ENCODE data around the gene DTNBP1. TPM values are rescaled to one million over a fixed set of nuclear protein-coding genes. Genes with fewer than 3 reads are reported as not detected.

The DTNBP1 gene
- total and polyA plus RNA-seq, 2 donors (not counting 3 experiments of a cell fraction or from before 2014, with no cell fraction given): 24.3 to 28.9 TPM

GRCh38 chr6:15493437-15494168 lies 169.2 kb downstream of the DTNBP1 start:
- ChIA-PET POLR2A (no interaction called here), CTCF (no interaction called here)
- dilution Hi-C loops (cut with MboI; ENCODE audit: extremely low pct_ligation_motif_present, low sequenced_read_pairs) (no loop called here), intact Hi-C loops (cut with micrococcal nuclease) (loop anchor here (1.0 kb wide), 1 partner anchor 248 kb away; no protein-coding TSS in a partner anchor)
- DNase-seq (ENCODE audit: low read depth, low spot score) (no peak), FAIRE-seq (no peak)
- no peaks in the 10 kb centered on the region for H3K79me2 ChIP-seq (ENCODE audit: control insufficient read depth, insufficient read depth, low read length)
- H3K4me3 ChIP-seq (replicated peaks in 1 of 3; ENCODE audit: insufficient read depth in 1 of 3, low read depth in 1 of 3, low read length in 3 of 3): no peak overlapping the region
- no peak overlapping the region for H3K27ac ChIP-seq (ENCODE audit: insufficient read depth, low read depth, low read length)
- BruUV-seq (replicated peaks): no TSS peak
- no peaks in the 10 kb centered on the region for H3K27me3 ChIP-seq (ENCODE audit: control insufficient read depth in 2 of 2, insufficient read depth in 2 of 2, low read length in 2 of 2)
- H2AFZ ChIP-seq (ENCODE audit: low read depth, low read length): no peak overlapping the region
- no peaks in the 10 kb centered on the region for H3K9me3 ChIP-seq (replicated peaks; ENCODE audit: control insufficient read depth, insufficient read depth, low read length)
- H4K20me1 ChIP-seq (replicated peaks; ENCODE audit: control insufficient read depth, extremely low read depth, insufficient read depth, low read length): no peaks in the 10 kb centered on the region
- no peaks in the 10 kb centered on the region for H3K9me1 ChIP-seq (replicated peaks; ENCODE audit: control insufficient read depth, extremely low read depth, insufficient read depth, low read length)
- TF ChIP-seq MAX (IDR thresholded peaks at IDR 0.05; ENCODE audit: insufficient read depth, insufficient read length) (no peak), MYC (IDR thresholded peaks at IDR 0.05; ENCODE audit: low read depth, low read length) (no peak), EZH2 (IDR thresholded peaks at IDR 0.05; ENCODE audit: borderline replicate concordance, low read depth, low read length, severe bottlenecking) (no peak), POLR2AphosphoS5 (IDR thresholded peaks at IDR 0.05; ENCODE audit: insufficient read depth, low read depth, low read length) (no peak)
- H3K9ac ChIP-seq (replicated peaks; ENCODE audit: extremely low read depth, insufficient read depth, low read length): no peak overlapping the region
- no peaks in the 10 kb centered on the region for H3K4me1 ChIP-seq (ENCODE audit: control insufficient read depth, extremely low read depth, insufficient read depth, low read length)
- H3K36me3 ChIP-seq (ENCODE audit: control insufficient read depth in 2 of 2, extremely low read depth in 1 of 2, insufficient read depth in 2 of 2, low read length in 2 of 2): peaks cover 0 to 1% of the 10 kb centered on the region in 2 experiments
- H3K4me2 ChIP-seq (ENCODE audit: insufficient read depth, low read length): no peak overlapping the region

GRCh38 chr6:15491986-15492269 lies 170.9 kb downstream of the DTNBP1 start:
- no peak for FAIRE-seq
- CTCF ChIA-PET: interaction anchor here (1.0 kb wide), 1 partner anchor 129 kb away, joined by 3 read pairs; no protein-coding TSS in a partner anchor

More at GRCh38 chr6:15491986-15492269, 170.9 kb downstream of the DTNBP1 start:
- H3K9ac ChIP-seq (replicated peaks; ENCODE audit: extremely low read depth, insufficient read depth, low read length): no peak overlapping the region
- no peaks in the 10 kb centered on the region for H3K9me3 ChIP-seq (replicated peaks; ENCODE audit: control insufficient read depth, insufficient read depth, low read length)
- no peaks in the 10 kb centered on the region for H3K4me1 ChIP-seq (ENCODE audit: control insufficient read depth, extremely low read depth, insufficient read depth, low read length)
- H3K27me3 ChIP-seq (ENCODE audit: control insufficient read depth in 2 of 2, insufficient read depth in 2 of 2, low read length in 2 of 2): no peaks in the 10 kb centered on the region
- no TSS peak for BruUV-seq (replicated peaks)
- H3K27ac ChIP-seq (ENCODE audit: insufficient read depth, low read depth, low read length): no peak overlapping the region
- no peaks in the 10 kb centered on the region for H4K20me1 ChIP-seq (replicated peaks; ENCODE audit: control insufficient read depth, extremely low read depth, insufficient read depth, low read length)
- H3K9me1 ChIP-seq (replicated peaks; ENCODE audit: control insufficient read depth, extremely low read depth, insufficient read depth, low read length): no peaks in the 10 kb centered on the region
- POLR2A ChIA-PET: no interaction called here
- no peaks in the 10 kb centered on the region for H3K79me2 ChIP-seq (ENCODE audit: control insufficient read depth, insufficient read depth, low read length)
- TF ChIP-seq POLR2A (IDR thresholded peaks at IDR 0.05; ENCODE audit: low read depth, low read length) (no peak), JUN (IDR thresholded peaks at IDR 0.05; ENCODE audit: borderline replicate concordance, insufficient read depth, insufficient read length, low read depth) (no peak), GATA2 (IDR thresholded peaks at IDR 0.05; ENCODE audit: insufficient read depth, insufficient read length, low read depth, low read length) (no peak), CTCF (IDR thresholded peaks at IDR 0.05; ENCODE audit: extremely low read depth in 1 of 2, insufficient read depth in 1 of 2, low read depth in 1 of 2, low read length in 2 of 2) (no peak), MYC (IDR thresholded peaks at IDR 0.05; ENCODE audit: low read depth, low read length) (no peak), POLR2AphosphoS5 (IDR thresholded peaks at IDR 0.05; ENCODE audit: insufficient read depth, low read depth, low read length) (no peak), FOS (IDR thresholded peaks at IDR 0.05; ENCODE audit: borderline replicate concordance, insufficient read depth, low read length) (no peak), MAX (IDR thresholded peaks at IDR 0.05; ENCODE audit: insufficient read depth, insufficient read length) (no peak), EZH2 (IDR thresholded peaks at IDR 0.05; ENCODE audit: borderline replicate concordance, low read depth, low read length, severe bottlenecking) (no peak)
- H3K4me3 ChIP-seq (replicated peaks in 1 of 3; ENCODE audit: insufficient read depth in 1 of 3, low read depth in 1 of 3, low read length in 3 of 3): no peak overlapping the region
- H3K36me3 ChIP-seq (ENCODE audit: control insufficient read depth in 2 of 2, extremely low read depth in 1 of 2, insufficient read depth in 2 of 2, low read length in 2 of 2): peaks cover 0 to 2% of the 10 kb centered on the region in 2 experiments
- DNase-seq (ENCODE audit: low read depth, low spot score): no peak
- intact Hi-C loops (cut with micrococcal nuclease): loop anchor here (1.0 kb wide), 3 partner anchors 131 to 1281 kb away; no protein-coding TSS in a partner anchor
- no peak overlapping the region for H2AFZ ChIP-seq (ENCODE audit: low read depth, low read length)
- dilution Hi-C loops (cut with MboI; ENCODE audit: extremely low pct_ligation_motif_present, low sequenced_read_pairs): no loop called here
- H3K4me2 ChIP-seq (ENCODE audit: insufficient read depth, low read length): no peak overlapping the region
